KMS-11 (cell line): ENCODE data around the gene UBALD1.

ENCODE experiments used
- H2AFZ ChIP-seq: fragments of 200-600 bp; sonication (generic); 2 replicates; pipeline ENCODE4 v1.6.1; 2016; ENCODE audit warnings: antibody characterized with exemption, mixed run types, low read depth
- H3K27ac ChIP-seq: fragments of 200-600 bp; sonication (generic); 2 replicates; pipeline ENCODE4 v1.6.1; 2016; ENCODE audit warnings: mild to moderate bottlenecking, mixed run types
- H3K27me3 ChIP-seq: fragments of 200-600 bp; sonication (generic); 2 replicates; pipeline ENCODE4 v1.6.1; 2017; ENCODE audit warnings: mild to moderate bottlenecking, low read depth, mixed run types, moderate library complexity; ENCODE audit not compliant: insufficient read depth
- H3K36me3 ChIP-seq: fragments of 200-600 bp; sonication (generic); 2 replicates; pipeline ENCODE4 v1.6.1; 2017; ENCODE audit warnings: mild to moderate bottlenecking, mixed run types; ENCODE audit not compliant: insufficient read depth
- H3K4me1 ChIP-seq: fragments of 200-600 bp; sonication (generic); 2 replicates; pipeline ENCODE4 v1.6.1; 2016; ENCODE audit warnings: mild to moderate bottlenecking, low read depth, mixed run types; ENCODE audit not compliant: poor library complexity, severe bottlenecking
- H3K4me2 ChIP-seq: fragments of 200-600 bp; sonication (generic); 2 replicates; pipeline ENCODE4 v1.7.0; 2016; ENCODE audit warnings: mild to moderate bottlenecking, mixed run types
- H3K4me3 ChIP-seq: fragments of 200-600 bp; sonication (generic); IDR thresholded peaks from 2 replicates; pipeline ENCODE4 v1.6.1; 2017; ENCODE audit warnings: low read depth, low read length, mixed read lengths; ENCODE audit not compliant: insufficient read depth
- H3K79me2 ChIP-seq: fragments of 200-600 bp; sonication (generic); 2 replicates; pipeline ENCODE4 v1.6.1; 2016; ENCODE audit warnings: low read depth, mixed run types; ENCODE audit not compliant: insufficient read depth
- H3K9ac ChIP-seq: fragments of 200-600 bp; sonication (generic); 2 replicates; pipeline ENCODE4 v1.6.1; 2016; ENCODE audit warnings: mild to moderate bottlenecking, mixed run types
- H4K20me1 ChIP-seq: fragments of 200-600 bp; sonication (generic); 2 replicates; pipeline ENCODE4 v1.6.1; 2016; ENCODE audit warnings: mild to moderate bottlenecking, mixed run types; ENCODE audit not compliant: insufficient read depth
- CTCF ChIP-seq: fragments of 200-600 bp; sonication (generic); conservative IDR thresholded peaks from 2 replicates; pipeline ENCODE4 v1.6.1; 2017; ENCODE audit warnings: low read depth, mild to moderate bottlenecking, antibody characterized with exemption, low read length, moderate library complexity, mixed read lengths

UBALD1 gene

GRCh38 chr16:4570086-4570485 is 44.6 kb downstream of the UBALD1 start:
- Histone ChIP-seq H3K79me2 (no peaks in the 10 kb centered on the region), H2AFZ (no peak overlapping the region), H3K9ac (no peak overlapping the region), H3K36me3 (no peaks in the 10 kb centered on the region), H4K20me1 (no peaks in the 10 kb centered on the region), H3K27me3 (no peaks in the 10 kb centered on the region), H3K27ac (no peak overlapping the region), H3K4me1 (peaks cover 11% of the 10 kb centered on the region), H3K4me2 (no peak overlapping the region), H3K4me3 (no peak overlapping the region)
- TF ChIP-seq CTCF: no peak

GRCh38 chr16:4566144-4566543 is 48.5 kb downstream of the UBALD1 start:
- Histone ChIP-seq H3K36me3 (no peaks in the 10 kb centered on the region), H4K20me1 (no peaks in the 10 kb centered on the region), H2AFZ (no peak overlapping the region), H3K4me2 (no peak overlapping the region), H3K79me2 (no peaks in the 10 kb centered on the region), H3K4me3 (no peak overlapping the region), H3K4me1 (peaks cover 11% of the 10 kb centered on the region), H3K27me3 (no peaks in the 10 kb centered on the region; the same call in 1 of the 2 replicates), H3K27ac (no peak overlapping the region), H3K9ac (no peak overlapping the region)
- TF ChIP-seq CTCF: no peak

- Histone ChIP-seq H3K4me2 (no peak overlapping the region), H3K27ac (no peak overlapping the region), H4K20me1 (no peaks in the 10 kb centered on the region), H3K9ac (no peak overlapping the region), H3K4me1 (peaks cover 11% of the 10 kb centered on the region), H3K36me3 (no peaks in the 10 kb centered on the region), H3K4me3 (no peak overlapping the region), H3K79me2 (no peaks in the 10 kb centered on the region), H2AFZ (no peak overlapping the region), H3K27me3 (no peaks in the 10 kb centered on the region; the same call in 1 of the 2 replicates)
- no peak for TF ChIP-seq CTCF
Measured at GRCh38 chr16:4564661-4565267, 49.9 kb downstream of the UBALD1 start.

- no peaks in the 10 kb centered on the region for H3K79me2 ChIP-seq
- H3K4me2 ChIP-seq: no peak overlapping the region
- H3K27ac ChIP-seq: no peak overlapping the region
- no peaks in the 10 kb centered on the region for H3K36me3 ChIP-seq
- H4K20me1 ChIP-seq: no peaks in the 10 kb centered on the region
- no peak overlapping the region for H2AFZ ChIP-seq
- no peak overlapping the region for H3K4me3 ChIP-seq
- H3K4me1 ChIP-seq: peaks cover 8% of the 10 kb centered on the region
- H3K27me3 ChIP-seq: no peaks in the 10 kb centered on the region; the same call in 1 of the 2 replicates
- no peak overlapping the region for H3K9ac ChIP-seq
- TF ChIP-seq CTCF: no peak
Measured at GRCh38 chr16:4561596-4561995, 53.1 kb downstream of the UBALD1 start.
